Breast epithelium (tissue), 3 donors: ENCODE data around the gene ERP29.

ENCODE experiments used
- CTCF ChIP-seq, 3 donors: fragments of 450-650 bp; IDR thresholded peaks; one replicate each; pipeline ENCODE4 v1.5.1; 2016 to 2017; ENCODE audit warnings: antibody characterized with exemption in 3 of 3, mild to moderate bottlenecking in 3 of 3, moderate library complexity in 3 of 3
- POLR2A ChIP-seq: fragments of 450-650 bp; IDR thresholded peaks from one replicate; pipeline ENCODE4 v1.6.1; 2016; ENCODE audit warnings: antibody characterized with exemption, mild to moderate bottlenecking, moderate library complexity
- POLR2AphosphoS5 ChIP-seq, 3 donors: sonication (generic); formaldehyde crosslinking; IDR thresholded peaks; one replicate each; pipeline ENCODE4 v1.6.1; 2017; ENCODE audit warnings: antibody characterized with exemption in 3 of 3

GRCh38 chr12:112004041-112004440 is 9.2 kb upstream of the ERP29 start:
- TF ChIP-seq CTCF (IDR thresholded peaks at IDR 0.05) = no peak
- TF ChIP-seq POLR2AphosphoS5 (IDR thresholded peaks at IDR 0.05) = no peak
- TF ChIP-seq POLR2A = no peak
